ENCODE measurements around the gene HOXA10.
A peak's percentile ranks its signal among the peaks of the same experiment; 100 is the strongest.

The HOXA10 gene

GRCh38 chr7:27173956-27174873 is at the start of gene HOXA10:
Gene HOXA10, minus strand, starts transcription at chr7:27174320. Its CDS starts 14 bp downstream, at chr7:27174306.
- peak; percentile 43 for DNase-seq

DNA sequence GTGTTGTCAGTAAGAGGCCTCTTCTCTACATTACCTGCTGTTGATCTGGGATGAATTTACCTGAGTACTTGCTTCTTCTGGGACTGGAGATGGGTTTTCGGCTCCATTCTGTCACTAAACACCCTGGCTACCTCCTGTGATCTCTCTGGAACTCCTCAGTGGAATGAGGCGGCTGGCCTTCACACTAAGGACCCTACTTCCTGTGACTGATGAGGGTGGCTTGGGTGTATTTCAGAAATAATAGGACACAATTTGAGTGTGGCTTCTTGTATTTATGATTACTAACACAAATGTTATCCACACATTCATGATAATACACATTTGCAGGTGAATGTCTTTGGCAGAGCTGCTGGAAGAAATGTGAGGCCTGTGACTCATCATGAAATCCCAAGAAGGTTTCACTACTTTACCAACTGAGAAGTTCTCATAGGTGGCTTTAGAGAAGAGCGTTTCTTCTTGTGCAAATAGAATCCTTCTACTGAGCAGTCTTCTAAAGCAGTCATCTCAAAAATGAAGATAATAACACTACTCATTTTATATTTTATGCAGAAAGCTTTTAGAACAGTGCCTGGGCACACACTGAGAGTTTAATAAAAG is 47.2 kb upstream of the HOXA10 start:
- no peak for DNase-seq

- DNase-seq = peak; percentile 54
These were observed 46.4 kb upstream of the HOXA10 start for GRCh38 chr7:27220440-27220955.

DNA sequence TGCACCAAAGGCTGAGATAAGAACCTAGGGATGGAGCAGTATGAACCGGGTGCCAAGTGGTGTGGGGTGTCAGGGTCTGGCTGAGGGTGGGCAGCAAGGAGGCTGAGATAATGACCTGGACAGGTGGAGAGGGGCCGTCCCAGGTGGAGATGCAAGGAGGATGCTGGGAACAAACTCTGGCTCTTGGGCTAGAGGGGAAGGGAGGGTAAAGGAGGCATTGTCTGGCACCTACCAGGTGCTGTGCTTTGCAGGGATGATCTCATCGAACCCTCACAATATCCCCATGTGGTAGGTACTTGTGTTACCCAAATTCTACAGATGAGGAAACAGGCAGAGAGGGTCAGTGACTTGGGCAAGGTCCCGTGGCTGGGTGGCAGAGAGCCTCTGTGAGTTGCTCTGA is 45.7 kb upstream of the HOXA10 start:
- DNase-seq = no peak

GRCh38 chr7:27217951-27218350 is 43.8 kb upstream of the HOXA10 start:
- DNase-seq = no peak

DNA sequence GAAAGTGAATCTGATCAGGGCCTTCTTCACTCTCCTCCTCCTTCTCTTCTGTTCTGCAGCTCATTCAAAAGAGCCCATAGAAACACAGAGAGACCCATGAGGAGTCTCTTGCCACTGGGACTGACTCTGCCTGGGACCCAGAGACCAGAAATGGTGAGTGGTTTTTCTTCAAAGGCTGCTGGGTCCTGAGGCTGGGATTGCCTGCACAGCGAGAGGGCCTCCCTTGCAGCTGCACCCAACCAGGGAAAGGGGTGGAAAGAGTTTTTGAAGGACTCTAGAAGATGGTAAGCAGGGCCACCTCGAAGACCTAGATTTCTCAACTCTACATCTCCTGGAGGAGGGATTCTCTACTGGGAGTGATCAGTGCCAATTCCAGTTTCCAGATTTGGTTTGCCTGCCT is 41.2 kb upstream of the HOXA10 start:
- no peak for DNase-seq

DNA sequence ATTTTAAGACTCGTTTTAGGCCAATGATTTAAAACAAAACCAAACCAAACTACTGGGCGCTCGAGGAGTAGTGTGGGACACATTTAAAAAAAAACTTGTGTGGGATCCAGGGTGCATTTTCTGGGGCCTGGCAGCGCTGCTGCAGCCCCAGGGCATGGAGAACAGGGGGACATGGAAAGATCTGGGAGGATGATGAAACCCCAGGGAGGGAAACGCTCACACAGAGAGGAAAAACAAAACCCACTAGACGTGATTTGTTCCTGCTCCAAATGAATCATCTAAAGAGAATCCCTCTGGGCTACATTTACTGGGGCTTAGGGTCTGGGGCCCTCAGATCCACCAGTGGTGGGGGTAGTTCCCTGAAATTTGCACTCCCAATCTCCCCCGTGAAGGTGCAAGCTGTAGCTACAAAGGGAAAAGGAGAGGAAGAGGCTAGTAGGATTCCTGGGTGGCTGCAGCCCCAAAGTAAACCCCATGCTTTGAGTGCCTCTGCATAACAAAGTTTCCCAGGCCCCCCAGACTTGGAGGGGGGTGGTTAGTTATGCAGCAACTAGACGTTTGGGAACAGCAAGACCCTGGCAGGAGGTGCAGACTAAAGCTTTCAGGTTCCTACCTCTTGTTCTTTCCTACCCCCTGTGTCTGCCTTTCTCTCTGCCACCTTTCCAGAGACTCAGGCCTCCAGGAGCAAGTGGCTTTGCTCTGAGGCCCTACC is 40.3 kb upstream of the HOXA10 start:
- no peak for DNase-seq

DNA sequence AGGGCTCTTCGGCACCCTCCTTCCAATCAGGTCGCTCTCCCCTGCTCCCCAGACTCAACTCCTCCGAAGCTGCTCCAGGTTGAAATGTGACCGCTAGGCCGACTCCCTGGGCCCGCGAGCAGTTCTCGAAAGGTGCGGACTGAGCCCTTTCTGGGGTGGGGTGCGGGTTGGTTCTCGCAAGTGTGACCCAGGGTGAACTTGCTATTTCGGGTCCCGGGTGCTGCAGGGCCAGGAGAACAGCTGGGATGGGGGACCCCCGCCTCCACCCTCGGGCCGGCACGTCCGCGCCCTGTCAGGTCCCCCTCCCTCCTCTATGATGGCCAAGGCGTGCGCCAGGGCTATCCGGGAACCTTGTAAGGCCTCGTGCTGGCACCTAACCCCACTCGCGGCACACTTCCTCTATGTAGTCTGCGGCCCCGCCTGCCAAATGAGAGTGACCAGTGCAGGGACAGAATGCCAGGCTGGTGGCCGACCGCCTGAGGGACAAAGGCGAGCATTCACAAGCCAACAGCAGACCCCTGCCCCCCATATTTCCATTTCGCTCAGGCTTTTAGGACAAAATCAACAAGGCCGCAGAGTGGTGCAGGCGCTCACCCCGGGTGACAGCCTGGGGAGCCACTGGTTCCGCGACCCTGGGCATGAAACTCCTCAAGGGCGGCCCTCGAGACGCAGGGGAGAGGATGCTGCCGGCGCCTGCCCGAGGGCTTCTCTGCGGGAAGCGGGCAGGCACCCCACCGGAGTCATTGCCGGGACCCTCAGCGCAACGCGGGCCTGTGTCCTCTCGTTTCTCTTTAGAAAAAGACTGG is 39.5 kb upstream of the HOXA10 start:
- DNase-seq = no peak

- peak; percentile 68 for DNase-seq
These were observed 38.6 kb upstream of the HOXA10 start for GRCh38 chr7:27212497-27213432.

DNA sequence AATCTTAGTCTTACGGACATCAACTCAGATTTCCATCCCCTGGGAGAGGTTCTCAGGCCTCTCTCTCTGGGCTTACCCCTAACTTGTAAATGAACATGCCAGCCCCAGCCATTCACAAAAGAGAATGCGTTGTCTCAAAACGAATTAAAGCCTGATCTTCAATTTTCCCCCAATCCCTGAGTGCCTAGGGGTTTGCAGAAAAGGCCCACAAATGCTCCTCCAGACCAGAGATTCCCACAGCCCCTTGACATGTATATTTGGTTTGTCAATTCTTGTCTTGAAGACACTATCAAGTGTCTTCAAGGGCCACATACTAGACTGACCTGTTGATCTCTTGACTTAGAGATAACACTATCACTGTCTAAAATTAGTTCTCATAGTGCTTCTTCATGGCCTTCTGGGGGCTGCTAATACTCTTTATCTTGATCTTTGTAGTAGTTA is 37.7 kb upstream of the HOXA10 start:
- DNase-seq = peak; percentile 67

- DNase-seq = peak; percentile 49
These were observed 36.9 kb upstream of the HOXA10 start for GRCh38 chr7:27211084-27211446.

- DNase-seq = peak; percentile 81
These were observed 36.4 kb upstream of the HOXA10 start for GRCh38 chr7:27210441-27211083.

DNA sequence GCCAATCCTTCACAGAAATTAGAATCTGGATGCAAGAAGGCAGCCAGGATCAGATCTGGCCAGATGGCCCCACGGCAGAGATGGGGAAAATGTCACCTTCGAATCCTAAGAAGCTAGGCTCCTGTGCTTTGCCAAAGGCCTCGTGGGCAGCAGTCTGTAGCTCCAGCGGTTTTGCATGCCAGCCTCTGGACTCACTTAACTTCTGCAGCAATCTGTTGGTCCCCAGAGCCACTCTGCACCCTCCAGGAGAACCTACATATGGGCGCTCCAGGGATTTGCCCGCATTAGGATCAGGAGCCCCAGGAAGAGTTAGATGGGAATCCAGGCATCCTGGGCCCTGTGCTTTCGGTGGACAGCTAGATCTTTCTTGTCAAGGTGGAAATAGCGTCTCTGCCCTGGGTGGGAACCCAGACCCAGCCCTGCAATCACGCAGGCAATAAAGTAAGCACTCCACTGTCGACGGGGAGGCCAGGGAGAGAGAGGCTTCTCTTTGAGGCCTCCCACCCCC is 35.9 kb upstream of the HOXA10 start:
- DNase-seq = no peak

DNA sequence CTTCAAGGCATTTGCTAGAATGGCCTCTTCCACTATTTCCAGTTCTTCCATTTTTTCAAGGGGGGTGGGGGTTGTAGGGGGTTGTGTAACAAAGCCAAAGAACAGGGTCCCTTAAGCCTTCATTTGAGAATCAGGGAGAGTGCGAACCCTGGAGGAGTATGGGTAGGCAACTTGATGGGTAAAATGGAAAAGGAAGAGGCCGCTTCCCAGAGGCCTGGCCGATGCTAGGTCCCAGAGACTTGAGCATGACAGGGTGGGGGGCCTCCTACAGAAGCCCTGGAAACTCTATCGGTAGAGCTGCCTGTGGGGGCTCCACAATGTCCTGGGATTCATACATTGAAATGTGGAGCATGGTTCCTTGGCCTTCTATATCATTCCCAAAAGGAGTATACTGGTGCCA is 34.9 kb upstream of the HOXA10 start:
- DNase-seq = no peak

DNA sequence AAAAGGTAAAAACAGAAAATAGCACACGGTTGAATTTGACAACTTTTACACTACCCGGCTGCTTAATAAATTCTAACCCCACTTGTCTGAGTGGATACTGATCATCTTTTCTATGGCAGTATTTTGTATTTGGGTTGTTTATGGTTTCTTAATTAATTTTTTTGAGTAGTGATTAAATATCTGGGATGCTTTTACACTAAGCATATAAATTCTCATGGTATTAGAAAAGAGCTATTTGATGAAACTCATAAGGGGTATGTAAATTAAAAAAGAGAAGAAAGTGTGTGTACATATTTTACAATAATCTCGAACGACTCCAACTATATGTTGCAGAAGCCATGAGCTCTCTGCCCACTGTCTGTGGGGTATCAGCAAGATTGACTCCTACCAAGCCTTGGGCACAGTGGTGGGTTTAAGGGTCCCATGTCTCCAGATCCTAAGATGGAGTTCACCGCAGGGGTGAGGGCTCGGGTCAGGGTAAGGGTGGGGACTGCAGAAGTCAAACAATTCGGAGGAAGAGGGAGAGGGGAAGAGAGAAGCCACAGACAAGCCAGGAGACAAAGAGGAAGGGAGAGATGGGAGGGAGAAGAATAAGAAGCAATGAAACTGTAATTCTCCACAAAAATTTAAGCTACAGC is 33.3 kb upstream of the HOXA10 start:
- no peak for DNase-seq

DNA sequence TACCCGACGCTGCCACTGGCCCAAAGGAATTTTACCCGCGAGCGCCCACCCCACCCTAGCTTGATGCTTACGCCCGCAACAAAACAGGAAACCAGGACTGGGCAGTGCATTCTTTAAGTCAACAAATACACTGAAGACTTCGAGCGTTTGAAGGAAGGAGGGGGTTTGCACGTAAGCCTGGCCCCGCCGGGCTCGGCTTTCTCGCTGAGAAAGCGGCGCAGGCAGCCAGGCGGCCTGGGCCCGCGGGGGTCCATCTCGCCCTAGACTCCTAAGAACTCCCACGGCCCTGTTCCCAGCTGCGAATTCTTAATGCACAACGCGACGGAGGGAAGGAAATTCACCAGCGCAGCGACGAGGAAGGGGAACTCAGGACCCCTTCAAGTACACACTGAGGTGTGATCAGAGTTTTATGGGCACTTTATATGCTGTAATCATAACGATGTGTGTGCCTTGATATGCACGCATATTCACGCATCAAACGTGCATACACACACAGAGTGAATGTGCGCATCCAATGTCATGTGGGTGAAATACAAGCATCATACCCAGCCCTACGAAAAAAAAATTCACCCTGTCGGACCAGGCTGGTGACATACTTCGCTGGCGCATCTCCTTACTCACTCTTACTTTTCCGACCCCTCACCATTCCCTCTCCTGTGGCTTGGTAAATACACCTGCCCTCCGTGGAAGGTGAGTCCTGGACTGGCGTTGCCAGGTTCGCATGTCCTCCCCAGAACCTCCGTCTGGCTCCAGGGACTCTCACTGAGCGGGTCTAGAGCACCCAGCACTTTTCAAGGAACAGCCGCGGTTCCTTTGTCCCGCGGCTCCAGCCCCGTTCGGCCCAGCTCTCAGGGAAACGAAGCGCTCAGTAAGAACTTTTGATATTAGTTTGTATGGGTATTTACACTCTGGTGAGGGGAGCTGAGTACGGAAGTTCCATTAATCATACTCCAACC is 31.5 kb upstream of the HOXA10 start:
- DNase-seq = peak; percentile 69

DNA sequence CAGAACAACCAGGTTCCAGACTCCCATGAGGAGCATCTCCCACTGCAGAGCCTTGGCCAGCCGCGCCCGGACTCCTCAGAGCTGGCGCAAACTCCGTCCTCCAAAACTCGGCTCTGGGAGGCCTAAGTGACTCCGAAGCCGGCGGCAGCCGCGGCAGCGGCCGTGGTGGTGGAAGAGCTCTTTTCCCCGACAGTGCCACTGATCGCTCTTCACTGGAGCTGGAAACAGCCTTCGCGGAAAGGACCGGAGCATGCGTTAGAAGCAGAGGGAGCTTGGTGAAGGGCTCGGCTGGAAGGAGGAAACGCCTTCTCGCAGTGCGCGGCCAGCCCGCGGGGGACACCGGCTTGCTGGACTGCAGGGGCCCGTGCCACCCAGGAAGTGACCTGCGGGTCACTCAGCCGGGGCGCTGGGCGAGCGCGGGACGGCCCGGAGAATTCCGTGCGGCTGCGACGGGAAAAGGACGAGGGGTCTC is 30.8 kb upstream of the HOXA10 start:
- DNase-seq = peak; percentile 76

DNA sequence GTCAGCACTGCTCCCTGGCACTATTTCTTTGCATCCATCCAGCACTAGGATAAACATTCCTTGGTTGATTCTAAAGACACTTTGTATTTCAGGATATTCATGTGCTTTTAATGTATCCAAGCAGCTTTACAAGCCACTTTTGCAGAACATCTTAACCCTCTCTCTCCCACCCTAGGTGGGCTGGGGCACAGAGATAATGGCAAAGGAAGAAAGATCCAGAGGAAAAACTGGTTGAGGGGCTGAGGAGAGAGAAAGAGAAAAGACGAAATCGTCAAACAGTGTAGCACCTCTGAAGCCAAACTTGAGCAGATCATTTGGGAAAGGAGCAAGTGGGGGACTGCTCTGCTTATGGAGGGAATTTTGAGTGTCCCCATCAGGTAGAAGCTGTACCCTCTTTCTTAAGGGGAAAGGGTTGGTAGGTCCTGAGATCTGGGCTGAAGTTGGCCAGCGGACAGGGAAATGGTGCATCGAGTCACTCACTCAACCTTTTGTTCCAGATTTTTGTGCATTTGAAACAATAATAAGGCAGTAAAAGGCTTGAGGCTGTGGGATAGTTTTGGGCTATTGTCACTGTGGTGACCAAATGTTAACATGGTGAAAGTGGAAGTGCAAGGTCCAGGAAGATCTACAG is 30.0 kb upstream of the HOXA10 start:
- no peak for DNase-seq

All from retina (tissue), 1 donor.